GM04504 (cell line): ENCODE measurements around the gene SMIM13.
"Not testable (repeated sequence)": the region's sequence is repeated elsewhere in the genome, so short reads cannot be mapped to it uniquely, and the experiment has no call there.

Source experiments
- DNase-seq: peaks from one replicate; pipeline ENCODE4 v3.0.0-alpha.2; 2012; ENCODE audit warnings: low read depth

SMIM13 gene

DNA sequence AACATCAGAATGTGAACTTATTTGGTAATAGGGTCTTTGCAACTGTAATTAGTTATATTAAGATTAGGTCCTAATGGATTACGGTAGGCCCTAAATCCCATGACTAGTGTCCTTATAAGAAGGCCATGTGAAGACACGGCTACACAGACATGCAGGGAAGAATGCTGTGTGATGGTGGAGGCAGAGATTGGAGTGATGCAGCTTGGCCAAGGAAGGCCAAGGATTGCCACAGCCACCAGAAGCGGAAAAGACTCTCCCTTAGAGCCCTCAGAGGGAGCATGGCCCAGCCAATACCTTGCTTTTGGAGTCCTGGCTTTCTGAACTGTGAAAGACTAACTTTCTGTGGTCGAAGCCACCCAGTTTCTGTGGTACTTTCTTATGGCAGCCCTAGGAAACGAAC lies 9.7 kb upstream of the SMIM13 start:
- no peak for DNase-seq

DNA sequence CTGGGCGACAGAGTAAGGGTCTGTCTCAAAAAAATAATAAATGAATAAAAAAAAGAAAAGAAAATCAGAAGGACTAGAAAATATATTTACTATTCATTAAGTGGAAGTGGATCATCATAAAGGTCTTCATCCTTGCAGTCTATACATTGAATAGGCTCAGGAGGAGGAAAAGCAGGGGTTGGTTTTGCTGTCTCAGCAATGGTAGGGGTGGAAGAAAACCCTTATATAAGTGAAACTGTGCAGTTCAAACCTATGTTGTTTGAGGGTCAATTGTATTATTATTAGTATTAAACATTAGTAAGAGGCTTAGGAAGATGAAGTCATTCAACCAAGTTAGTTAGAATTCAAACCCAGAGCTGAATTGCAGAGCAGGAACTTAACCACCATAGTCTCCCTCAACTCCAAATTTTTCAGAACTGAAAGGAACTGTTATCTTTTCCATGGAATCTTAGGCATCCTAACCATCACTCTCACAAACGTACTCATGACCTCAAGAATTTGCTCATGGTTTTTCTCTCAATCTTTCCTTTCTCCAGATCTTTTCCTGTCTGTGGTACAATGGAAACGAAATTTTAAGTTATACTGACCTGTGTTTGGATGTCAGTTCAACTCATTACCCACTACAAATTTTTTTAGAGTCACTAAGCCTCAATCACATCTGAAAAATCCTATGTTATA lies 7.7 kb upstream of the SMIM13 start:
- DNase-seq = no peak

DNA sequence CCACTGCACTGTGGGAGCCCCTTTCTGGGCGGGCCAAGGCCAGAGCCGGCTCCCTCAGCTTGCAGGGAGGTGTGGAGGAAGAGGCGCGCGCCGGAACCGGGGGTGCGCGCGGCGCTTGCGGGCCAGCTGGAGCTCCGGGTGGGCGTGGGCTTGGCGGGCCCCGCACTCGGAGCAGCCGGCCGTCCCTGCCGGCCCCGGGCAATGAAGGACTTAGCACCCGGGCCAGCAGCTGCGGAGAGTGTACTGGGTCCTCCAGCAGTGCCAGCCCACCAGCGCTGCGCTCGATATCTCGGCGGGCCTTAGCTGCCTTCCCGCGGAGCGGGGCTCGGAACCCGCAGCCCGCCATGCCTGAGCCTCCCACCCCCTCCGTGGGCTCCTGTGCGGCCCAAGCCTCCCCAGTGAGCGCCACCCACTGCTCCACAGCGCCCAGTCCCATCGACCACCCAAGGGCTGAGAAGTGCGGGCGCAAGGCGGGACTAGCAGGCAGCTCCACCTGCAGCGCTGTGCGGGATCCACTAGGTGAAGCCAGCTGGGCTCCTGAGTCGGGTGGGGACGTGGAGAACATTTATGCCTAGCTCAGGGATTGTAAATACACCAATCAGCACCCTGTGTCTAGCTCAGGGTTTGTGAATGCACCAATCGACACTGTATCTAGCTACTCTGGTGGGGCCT lies 6.4 kb upstream of the SMIM13 start:
- DNase-seq = not testable (repeated sequence)

DNA sequence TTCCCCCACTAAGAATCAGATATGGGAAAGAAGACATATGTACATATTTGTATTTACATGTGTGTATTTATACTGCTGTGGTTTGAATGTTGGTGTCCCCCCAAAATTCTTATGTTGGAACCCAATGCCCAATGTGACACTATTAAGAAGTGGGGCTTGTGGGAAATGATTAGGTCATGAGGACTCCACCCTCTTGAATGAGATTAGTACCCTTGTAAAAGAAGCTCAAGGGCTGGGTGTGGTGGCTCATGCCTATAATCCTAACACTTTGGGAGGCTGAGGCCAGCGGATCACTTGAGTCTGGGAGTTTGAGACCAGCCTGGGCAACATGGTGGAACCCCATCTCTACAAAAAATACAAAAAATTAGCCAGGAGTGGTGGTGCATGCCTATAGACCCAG lies 3.9 kb upstream of the SMIM13 start:
- no peak for DNase-seq

DNA sequence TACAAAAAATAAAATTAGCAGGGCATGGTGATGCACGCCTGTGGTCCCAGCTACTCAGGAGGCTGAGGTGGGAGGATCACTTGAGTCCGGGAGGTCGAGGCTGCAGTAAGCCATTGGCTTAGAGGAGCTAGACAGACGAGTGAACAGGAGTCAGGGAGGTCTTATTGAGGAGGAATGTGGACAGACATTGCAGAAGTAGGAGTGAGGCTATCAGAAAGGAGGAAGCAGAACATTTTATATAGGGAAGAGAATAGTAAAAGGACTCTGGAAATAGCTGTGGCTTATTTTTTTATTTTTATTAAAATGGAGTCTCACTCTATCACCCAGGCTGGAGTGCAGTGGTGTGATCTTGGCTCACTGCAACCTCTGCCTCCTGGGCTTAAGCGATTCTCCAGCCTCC lies 2.5 kb upstream of the SMIM13 start:
- not testable (repeated sequence) for DNase-seq

DNA sequence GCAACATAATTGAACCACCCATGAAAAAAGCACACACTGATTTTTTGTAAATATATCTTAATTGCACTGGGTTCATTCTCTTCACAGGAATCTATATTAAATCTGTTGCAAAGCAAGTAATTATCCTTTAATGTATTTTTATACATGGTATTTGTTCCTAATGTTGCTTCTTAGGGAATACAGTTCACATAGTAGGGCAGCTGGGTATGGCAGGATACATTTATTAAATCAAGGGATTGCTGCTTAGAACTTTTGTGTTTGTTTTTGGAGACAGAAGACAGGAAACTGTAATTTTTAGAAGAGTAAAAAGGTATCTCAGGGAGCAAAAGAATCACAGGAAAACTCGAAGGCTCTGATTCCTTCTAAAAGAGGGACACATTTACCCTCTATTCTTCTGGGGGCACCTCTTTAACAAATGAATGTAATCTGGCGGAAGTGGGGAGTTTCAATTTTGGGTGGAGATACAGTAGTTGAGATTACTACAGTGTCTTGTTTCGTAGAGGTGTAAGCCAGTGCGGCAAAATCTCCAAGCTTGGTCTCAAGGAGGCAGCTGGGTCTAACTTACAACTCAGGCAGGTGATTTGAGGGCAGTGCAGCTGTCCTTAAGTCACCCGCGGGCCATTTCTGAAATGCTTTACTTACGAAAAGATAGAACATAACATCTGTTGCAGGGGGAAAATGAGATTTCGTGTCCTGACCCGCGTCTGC lies 812 bp upstream of the SMIM13 start:
- no peak for DNase-seq

DNA sequence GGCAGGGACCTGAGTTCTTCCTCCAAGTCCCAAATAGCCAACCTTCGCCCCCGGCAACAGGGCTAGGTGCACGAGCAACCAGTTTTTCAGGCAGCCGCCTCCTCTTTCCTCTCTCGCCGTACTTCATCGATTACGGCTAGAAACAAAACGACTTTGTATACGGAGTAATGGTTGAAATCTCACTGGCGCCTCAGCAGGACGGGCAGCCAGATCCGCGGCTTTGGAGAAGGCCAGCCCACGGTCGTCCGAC lies 333 bp upstream of the SMIM13 start:
- DNase-seq = no peak

DNA sequence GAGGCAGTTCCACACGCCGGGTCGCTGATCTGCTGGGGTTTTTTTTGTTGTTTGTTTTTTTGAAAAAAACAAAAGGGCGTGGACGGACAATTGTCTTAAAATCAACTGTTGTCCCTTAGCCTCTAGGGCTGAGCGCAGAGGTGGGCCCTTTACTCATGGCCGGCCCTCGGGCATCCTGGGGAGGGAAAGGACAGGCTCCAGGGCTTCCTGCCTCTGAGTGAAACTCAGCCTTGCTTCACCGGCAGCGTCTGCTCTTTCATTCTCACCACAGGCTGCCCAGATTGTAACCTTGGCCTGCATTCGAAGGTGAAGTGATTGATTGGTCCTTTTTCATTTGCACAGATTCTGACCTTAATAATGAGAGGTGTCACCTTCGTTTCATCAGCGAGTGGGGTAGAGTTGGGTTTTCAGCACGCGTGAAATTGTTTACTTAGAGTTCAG lies 797 bp downstream of the SMIM13 start:
- peak; percentile 17 for DNase-seq

DNA sequence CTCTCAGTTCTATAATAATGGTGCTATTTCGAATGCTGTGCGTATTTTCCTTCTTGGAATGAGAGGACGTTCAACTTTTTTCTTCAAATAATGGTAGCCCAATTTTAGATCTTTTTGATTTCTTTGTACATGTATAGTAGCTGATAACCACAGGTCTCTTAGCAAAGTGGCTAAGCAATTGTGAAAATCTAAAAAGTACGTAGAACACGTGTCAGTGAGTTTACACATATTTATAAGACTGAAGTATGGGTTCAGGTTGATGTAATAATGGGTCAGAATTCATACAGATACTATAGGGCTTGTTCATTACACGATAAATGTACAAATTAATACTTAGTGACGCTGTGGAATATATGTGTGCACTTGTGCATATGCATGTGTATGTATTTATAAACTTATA lies 1.3 kb downstream of the SMIM13 start:
- no peak for DNase-seq

DNA sequence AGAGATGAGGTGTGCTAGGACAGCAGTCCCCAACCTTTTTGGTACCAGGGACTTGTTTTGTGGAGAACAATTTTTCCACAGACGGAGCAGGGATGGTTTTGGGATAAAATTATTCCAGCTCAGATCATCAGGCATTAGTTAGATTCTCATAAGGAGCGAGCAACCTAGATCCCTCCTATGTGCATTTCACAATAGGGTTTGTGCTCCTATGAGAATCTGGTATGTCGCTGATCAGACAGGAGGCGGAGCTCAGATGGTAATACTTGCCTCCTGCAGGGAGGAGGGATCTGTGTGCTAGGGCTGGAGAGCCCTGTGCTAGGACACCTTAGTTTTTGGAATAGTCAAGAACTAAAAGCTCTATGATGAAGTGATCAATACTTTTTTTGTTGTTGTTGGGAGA lies 2.5 kb downstream of the SMIM13 start:
- DNase-seq = peak; percentile 38

DNA sequence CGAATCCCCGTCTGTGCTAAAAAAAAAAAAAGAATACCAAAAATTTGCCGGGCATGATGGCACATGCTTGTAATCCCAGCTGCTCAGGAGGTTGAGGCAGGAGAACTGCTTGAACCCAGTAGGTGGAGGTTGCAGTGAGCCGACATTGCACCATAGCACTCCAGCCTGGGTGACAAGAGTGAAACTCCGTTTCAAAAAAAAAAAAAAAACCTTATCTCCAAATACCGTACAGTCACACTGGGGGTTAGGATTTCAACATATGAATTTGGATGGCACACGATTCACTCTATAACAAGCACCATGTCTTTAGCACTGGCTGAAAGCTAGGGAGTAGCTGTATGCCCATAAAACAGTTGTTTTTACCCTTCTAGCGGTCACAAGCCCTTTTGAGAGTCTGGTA lies 3.8 kb downstream of the SMIM13 start:
- no peak for DNase-seq

DNA sequence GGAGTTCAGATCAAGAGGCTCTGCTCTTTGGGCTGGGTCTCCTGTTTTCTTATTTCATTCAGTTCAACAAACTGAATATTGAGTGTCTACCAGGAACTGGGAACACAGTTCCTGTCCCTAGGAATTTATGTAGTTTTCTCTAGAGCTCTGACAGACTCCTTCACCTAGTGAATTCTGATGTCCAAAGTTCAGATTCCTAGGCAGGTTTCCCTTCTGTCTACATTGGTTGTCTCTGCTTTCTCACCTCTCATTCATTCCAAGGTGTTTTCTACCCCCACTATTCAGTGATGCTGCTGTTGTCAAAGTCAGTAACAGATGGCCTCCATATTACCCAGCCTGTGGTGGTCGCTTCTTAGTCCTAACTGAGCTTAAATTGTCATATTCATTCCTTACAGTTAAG lies 4.4 kb downstream of the SMIM13 start:
- DNase-seq = no peak

DNA sequence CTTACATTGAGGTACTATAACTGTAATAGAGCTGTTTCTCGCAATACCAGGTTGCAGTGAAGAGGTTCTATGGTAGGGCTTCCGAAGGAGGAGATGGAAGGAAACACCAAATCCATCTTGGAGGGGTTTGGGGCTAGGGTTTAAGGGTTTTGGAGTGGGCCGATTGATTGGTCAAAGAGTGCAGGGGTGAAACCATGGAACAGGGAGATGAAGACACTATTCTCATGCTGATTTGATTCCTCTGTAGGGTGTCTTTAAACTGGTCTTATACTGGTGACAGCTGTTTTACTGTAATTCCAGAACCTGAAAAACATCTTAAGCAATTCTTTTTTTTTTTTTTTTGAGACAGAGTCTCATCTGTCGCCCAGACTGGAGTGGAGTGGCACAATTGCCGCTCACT lies 7.8 kb downstream of the SMIM13 start:
- DNase-seq = no peak

DNA sequence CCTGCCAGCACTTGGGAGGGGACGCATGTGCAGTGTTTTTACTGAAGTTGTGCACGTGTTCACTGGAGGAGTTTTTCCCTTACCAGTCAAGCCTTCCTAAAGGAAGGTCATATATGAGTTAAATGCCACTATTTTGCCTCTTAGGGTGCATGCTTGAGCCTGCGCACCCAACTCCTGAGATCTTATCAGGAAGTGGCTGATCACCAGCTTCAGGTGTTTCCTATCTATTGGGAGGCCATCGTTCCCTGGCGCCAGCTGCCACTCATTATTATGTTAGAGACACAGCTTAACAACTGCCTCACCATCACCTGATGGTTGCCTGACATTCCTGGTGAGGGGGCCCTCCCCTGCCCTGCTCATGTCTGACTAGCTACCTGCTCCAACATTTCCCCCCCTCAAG lies 9.4 kb downstream of the SMIM13 start:
- DNase-seq = no peak

DNA sequence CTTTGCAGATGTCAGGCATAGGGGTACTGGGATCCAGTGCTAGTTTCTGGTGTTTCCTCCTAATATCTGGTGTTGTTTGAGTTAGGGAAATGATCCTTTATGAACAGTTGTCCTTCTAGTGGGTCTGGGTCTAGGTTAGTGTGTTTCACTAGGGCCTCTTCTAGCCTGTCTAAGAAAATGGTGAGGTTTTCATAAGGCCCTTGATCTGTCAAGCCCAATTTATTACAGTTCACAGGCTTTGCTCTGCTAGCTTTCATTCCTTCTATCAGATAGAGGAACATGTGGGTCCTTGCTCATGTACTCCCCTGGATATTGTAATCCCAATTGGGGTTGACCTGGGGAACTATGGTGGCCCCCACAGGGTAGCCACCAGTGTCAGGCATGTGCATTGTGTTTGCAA lies 15.1 kb downstream of the SMIM13 start:
- DNase-seq = no peak

DNA sequence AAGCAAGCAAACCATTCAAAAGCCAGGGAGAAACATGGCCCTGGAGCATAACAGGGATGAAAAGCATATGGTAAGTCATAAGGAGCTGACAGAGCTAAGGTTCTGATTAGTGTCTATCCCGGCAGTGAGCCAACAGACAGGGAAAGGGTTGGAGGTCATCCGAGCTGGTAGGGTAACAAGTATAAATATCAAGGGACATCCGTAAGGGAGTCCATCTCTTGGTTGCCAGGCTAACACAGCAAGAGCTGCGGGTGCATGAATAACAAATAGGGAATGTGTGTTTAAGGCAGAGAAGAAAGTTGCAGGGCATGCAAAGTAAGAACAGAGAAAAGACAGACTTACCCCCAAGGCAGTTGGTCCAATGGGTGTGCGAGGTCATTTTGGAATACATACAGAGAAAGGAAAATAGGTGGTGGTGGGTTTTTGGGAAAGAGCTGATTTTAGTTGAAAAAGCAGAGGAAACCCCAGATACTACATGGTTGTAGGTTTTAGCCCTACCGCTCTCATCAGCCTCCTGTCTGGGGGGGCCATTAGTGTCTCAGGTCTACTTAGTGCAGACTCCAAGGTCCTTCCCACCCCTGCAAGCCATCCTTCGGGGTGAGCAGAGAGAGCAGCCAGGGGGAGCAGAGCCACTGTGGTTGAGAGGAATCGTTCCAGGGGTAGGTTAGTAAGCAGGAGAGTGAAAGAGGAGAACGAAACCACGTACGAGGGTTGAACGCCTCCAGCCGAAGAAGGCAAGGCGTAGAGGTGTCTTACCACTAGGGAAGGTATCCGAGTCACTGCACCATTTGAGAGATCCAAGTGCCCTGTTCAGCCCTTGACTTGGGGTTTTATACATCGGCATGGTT lies 17.5 kb downstream of the SMIM13 start, which contains the start of gene ERVFRD-1:
ERVFRD-1 (minus strand) TSS at position 805 of the 848 bp plus-strand sequence. CDS start 6,415 bp downstream, outside the sequence.
- no peak for DNase-seq

DNA sequence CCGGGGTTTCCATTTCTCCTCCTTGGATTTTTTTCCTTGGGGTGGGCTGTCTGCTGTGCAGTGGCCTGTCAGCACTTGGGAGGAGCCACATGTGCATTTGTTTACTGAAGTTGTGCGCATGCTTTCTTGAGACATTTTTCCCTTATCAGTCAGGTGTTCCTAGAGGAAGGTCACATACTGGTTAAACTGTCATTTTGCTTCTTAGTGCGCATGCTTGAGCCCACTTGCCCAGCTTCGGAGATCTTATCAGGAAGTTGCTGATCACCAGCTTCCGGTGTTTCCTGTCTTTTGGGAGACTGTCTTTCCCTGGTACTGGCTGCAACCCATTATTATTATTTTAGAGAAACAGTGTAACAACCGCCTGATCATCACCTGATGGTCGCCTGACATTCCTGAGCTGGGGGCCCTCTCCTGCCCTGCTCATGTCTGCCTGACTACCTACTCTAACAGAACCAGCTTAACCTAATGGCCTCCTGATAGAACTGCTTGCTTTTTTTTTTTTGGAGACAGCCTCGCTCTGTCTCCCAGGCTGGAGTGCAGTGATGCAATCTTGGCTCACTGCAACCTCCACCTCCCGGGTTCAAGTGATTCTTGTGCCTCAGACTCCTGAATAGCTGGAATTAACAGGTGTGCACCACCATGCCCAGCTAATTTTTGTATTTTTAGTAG lies 18.3 kb downstream of the SMIM13 start:
- no peak for DNase-seq

DNA sequence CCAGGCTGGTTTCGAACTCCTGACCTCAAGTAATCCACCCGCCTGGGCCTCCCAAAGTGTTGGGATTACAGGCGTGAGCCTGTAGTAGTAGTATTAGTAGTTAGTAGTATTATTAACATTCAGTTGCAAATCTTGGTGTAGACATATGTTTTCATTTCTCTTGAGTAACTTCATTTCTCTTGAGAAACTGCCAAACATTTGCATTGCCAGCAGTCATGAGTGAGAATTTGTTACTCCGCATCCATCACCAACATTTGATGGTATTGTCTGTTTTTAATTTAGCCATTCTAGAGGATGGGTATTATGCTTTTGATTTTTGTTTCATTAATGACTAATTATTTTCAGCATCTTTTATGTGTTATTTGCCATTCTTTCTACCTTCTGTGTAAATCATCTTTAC lies 19.4 kb downstream of the SMIM13 start:
- no peak for DNase-seq

DNA sequence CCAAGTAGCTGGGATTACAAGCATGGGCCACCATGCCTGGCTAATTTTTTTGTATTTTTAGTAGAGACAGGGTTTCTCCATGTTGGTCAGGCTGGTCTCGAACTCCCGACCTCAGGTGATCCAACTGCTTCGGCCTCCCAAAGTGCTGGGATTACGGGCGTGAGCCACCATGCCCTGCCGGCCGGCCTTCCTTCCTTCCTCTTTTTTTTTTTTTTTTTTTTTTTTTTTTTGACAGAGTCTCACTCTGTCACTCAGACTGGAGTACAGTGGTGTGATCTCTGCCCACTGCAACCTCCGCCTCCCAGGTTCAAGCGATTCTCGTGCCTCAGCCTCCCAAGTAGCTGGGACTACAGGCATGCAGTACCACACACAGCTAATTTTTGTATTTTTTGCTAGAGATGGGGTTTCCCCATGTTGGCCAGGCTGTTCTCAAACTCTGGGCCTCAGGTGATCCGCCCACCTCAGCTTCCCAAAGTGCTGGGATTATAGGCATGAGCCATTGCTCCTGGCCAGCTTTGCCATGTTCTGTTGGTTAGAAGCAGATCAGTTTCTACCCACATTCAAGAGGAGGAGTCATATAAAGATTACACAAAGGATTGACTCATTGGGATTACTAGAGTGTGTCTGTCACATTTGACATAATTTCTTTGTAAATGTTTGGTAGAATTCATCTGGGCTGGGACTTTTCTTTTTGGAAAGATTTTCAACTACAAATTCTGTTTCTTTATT lies 22.3 kb downstream of the SMIM13 start:
- not testable (repeated sequence) for DNase-seq

DNA sequence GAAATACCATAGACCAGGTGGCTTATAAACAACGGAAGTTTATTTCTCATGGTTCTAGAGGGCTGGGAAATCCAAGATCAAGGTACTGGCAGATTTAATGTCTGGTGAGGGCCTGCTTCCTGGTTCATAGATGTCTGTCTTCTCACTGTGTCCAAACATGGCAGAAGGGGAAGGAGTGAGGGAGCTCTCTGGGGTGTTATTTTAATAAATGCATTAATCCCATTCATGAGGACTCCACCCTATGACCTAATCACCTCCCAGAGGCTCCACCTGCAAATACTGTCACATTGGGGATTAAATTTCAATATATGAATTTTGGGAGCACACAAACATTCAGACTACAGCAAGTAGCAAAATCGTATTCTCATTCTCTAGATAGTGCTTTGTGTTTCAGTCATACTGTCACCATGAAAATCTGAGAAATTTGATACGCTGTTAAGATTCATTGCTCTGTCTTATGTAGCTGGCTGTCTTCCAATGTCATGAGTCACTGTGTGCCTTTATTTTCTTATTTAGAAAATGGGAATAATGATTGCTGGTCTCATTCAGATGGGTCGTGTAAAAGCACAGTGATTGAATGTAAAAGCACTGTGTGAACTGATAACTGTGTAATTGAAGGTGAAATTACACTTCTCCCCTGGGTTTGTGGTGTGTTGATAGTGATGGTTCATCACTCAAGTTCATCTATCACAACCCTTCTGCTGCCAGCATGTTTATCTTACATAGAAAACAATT lies 26.8 kb downstream of the SMIM13 start:
- no peak for DNase-seq

DNA sequence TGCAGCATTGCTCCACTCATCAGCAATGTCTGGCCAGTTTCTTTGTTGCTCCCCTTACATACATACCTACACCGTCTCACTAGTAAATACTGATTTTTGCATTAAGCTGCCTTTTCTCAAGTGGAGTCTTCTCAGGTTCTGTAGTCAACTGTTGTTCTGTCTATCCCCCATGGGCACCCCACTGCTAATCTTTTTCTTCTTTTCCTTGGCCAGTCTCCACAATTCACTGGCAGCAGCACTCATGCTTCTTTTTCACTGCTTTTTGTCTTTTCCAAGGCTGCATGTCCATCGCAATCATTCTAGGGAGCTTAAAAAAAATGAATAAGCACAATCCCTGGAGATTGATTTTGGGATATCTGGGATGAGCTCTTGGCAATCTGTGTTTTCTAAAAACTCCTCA lies 28.2 kb downstream of the SMIM13 start:
- DNase-seq = no peak
